ENCODE data around the gene CAST.

CAST gene

GRCh38 chr5:96717874-96718273, 55.7 kb downstream of the CAST start:
- Histone ChIP-seq H3K27me3 (no peaks in the 10 kb centered on the region), H3K27ac (no peak overlapping the region), H3K4me3 (no peak overlapping the region), H3K4me1 (peaks cover 0 to 55% (median 37%) of the 10 kb centered on the region in 4 donors), H3K36me3 (no peaks in the 10 kb centered on the region), H3K9me3 (no peaks in the 10 kb centered on the region)
- intact Hi-C loops (cut with DNase I; ENCODE audit: low total_unique reads): no loop called here
- TF ChIP-seq, protein P1, sequence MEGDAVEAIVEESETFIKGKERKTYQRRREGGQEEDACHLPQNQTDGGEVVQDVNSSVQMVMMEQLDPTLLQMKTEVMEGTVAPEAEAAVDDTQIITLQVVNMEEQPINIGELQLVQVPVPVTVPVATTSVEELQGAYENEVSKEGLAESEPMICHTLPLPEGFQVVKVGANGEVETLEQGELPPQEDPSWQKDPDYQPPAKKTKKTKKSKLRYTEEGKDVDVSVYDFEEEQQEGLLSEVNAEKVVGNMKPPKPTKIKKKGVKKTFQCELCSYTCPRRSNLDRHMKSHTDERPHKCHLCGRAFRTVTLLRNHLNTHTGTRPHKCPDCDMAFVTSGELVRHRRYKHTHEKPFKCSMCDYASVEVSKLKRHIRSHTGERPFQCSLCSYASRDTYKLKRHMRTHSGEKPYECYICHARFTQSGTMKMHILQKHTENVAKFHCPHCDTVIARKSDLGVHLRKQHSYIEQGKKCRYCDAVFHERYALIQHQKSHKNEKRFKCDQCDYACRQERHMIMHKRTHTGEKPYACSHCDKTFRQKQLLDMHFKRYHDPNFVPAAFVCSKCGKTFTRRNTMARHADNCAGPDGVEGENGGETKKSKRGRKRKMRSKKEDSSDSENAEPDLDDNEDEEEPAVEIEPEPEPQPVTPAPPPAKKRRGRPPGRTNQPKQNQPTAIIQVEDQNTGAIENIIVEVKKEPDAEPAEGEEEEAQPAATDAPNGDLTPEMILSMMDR (IDR thresholded peaks at IDR 0.05): no peak
- no peak for DNase-seq

- Histone ChIP-seq H3K27me3 (no peaks in the 10 kb centered on the region), H3K4me3 (no peak overlapping the region), H3K27ac (no peak overlapping the region), H3K4me1 (peaks cover 0 to 57% (median 37%) of the 10 kb centered on the region in 4 donors), H3K9me3 (no peaks in the 10 kb centered on the region), H3K36me3 (no peaks in the 10 kb centered on the region)
- intact Hi-C loops (cut with DNase I; ENCODE audit: low total_unique reads): no loop called here
- TF ChIP-seq, protein P1 (IDR thresholded peaks at IDR 0.05): no peak
- peak in 1 of 2 donors; percentile 35 for DNase-seq
Observed at GRCh38 chr5:96718635-96719077, 56.5 kb downstream of the CAST start.

DNA sequence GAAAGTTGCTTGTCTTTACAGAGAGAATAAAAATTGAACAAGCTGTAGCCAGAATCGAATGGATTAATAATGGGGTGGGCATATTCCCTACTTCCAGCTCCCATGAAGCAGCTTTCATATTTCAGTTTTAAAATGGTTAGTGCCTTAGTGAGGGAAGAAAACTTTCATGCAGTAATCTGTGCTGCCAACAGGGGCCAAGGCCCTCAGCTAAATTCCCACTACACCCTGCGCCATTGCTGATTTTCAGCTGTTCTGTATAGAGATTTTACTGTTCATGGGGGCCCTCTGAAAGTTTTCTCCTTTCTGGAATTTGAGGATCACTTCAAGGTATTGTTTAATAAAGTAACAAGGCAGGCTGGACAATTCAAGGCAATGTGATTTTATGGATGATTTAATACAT, 58.2 kb downstream of the CAST start:
- intact Hi-C loops (cut with DNase I; ENCODE audit: low total_unique reads): loop anchor here (10.0 kb wide), 1 partner anchor 106 kb away; no protein-coding TSS in a partner anchor
- no peak overlapping the region for H3K4me3 ChIP-seq
- H3K27ac ChIP-seq: no peak overlapping the region
- DNase-seq: no peak
- peaks cover 0 to 43% (median 23%) of the 10 kb centered on the region in 4 donors for H3K4me1 ChIP-seq
- no peaks in the 10 kb centered on the region for H3K27me3 ChIP-seq
- TF ChIP-seq, protein P1 (IDR thresholded peaks at IDR 0.05): no peak
- H3K36me3 ChIP-seq: peaks cover 0 to 11% (median 6%) of the 10 kb centered on the region in 3 donors
- no peaks in the 10 kb centered on the region for H3K9me3 ChIP-seq

GRCh38 chr5:96721351-96721977, 59.3 kb downstream of the CAST start:
- peaks cover 0 to 38% (median 15%) of the 10 kb centered on the region in 4 donors for H3K4me1 ChIP-seq
- intact Hi-C loops (cut with DNase I; ENCODE audit: low total_unique reads): loop anchor here (10.0 kb wide), 1 partner anchor 107 kb away; no protein-coding TSS in a partner anchor
- TF ChIP-seq, protein P1 (IDR thresholded peaks at IDR 0.05): no peak
- no peaks in the 10 kb centered on the region for H3K9me3 ChIP-seq
- no peak overlapping the region for H3K4me3 ChIP-seq
- no peaks in the 10 kb centered on the region for H3K27me3 ChIP-seq
- no peak overlapping the region for H3K27ac ChIP-seq
- DNase-seq: peak; percentile 72 to 79
- H3K36me3 ChIP-seq: peaks cover 0 to 11% (median 8%) of the 10 kb centered on the region in 3 donors

DNA sequence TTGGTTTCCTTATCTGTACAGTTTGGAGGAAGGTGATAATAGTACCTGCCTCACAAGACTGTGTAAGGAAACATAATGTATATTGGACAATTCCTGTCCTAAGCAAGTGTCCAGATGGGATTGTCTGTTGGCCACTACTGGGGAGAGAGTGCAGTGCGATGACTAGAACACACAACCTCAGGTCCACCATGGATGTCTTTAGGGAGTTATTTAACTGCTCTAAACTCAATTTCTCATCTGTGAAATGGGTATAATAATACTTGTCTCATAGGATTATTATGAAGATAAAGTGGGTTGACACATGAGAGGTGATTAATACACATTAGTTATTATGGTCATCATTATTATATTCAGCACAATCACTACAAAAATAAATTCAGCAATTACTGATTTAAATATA, 63.1 kb downstream of the CAST start:
- Histone ChIP-seq H3K4me1 (peaks cover 0 to 19% (median 14%) of the 10 kb centered on the region in 4 donors), H3K27me3 (no peaks in the 10 kb centered on the region), H3K4me3 (no peak overlapping the region), H3K36me3 (peaks cover under 1 to 38% (median 16%) of the 10 kb centered on the region in 3 donors), H3K27ac (no peak overlapping the region), H3K9me3 (no peaks in the 10 kb centered on the region)
- TF ChIP-seq, protein P1 (IDR thresholded peaks at IDR 0.05): no peak
- no peak for DNase-seq
- intact Hi-C loops (cut with DNase I; ENCODE audit: low total_unique reads): loop anchor here (10.0 kb wide), 1 partner anchor 110 kb away; no protein-coding TSS in a partner anchor

Data from tibial artery (tissue), 4 donors.